ENCODE data around the gene GLT1D1. TPM values are rescaled to one million over a fixed set of nuclear protein-coding genes. Genes with fewer than 3 reads are reported as not detected.

GLT1D1 gene
- total and polyA plus RNA-seq, 2 of the 8 experiments (the other 6 are each of a cell fraction or from before 2014, with no cell fraction given): 1.5 to 3.6 TPM

DNA sequence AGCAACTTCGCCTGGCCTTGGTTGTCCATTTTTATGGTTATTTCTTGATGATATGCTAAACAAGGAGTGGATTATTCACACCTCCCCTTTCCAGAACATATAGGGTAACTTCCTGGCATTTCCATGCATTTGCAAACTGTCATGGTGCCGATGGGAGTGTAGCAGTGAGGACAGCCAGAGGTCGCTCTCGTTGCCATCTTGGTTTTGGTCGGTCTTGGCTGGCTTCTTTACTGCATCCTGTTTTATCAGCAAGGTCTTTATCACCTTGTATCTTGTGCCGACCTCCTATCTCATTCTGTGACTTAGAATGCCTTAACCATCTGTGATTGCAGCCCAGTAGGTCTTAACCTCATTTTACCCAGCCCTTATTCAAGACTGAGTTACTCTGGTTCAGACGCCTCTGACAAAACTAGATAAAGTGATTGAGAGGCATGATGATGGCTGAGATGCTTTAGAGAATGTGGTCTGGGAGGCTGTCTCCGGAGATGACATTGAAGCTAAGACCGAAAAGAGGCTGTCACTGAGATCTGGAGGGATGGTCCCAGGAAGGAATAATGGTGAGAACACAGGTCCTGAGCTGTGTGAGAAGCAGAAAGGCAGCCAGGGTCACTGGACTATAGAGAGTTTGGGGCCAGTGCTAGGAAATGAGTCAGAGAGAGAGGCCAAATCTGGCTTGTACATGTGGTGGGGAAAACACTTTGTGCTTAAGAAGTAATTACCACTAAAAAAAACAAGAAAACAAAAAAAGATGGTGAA is 2.9 kb downstream of the GLT1D1 start (continued):
- TF ChIP-seq, protein P1, sequence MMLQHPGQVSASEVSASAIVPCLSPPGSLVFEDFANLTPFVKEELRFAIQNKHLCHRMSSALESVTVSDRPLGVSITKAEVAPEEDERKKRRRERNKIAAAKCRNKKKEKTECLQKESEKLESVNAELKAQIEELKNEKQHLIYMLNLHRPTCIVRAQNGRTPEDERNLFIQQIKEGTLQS (IDR thresholded peaks at IDR 0.05; ENCODE audit: insufficient read depth, low read depth, low read length): no peak
- no peak for TF ChIP-seq FOSL1 (IDR thresholded peaks at IDR 0.05; ENCODE audit: insufficient read depth, low read depth, low read length)
- TF ChIP-seq CBX8 (IDR thresholded peaks at IDR 0.05; ENCODE audit: borderline replicate concordance, low read depth, low read length): no peak
- TF ChIP-seq TAF1 (IDR thresholded peaks at IDR 0.05; ENCODE audit: low read depth, low read length): no peak
- TF ChIP-seq HDAC2 (IDR thresholded peaks at IDR 0.05; ENCODE audit: borderline replicate concordance in 1 of 2, low read depth in 2 of 2, low read length in 2 of 2): no peak
- no peak for TF ChIP-seq KDM5A (IDR thresholded peaks at IDR 0.05; ENCODE audit: low read length)
- TF ChIP-seq, protein P2, sequence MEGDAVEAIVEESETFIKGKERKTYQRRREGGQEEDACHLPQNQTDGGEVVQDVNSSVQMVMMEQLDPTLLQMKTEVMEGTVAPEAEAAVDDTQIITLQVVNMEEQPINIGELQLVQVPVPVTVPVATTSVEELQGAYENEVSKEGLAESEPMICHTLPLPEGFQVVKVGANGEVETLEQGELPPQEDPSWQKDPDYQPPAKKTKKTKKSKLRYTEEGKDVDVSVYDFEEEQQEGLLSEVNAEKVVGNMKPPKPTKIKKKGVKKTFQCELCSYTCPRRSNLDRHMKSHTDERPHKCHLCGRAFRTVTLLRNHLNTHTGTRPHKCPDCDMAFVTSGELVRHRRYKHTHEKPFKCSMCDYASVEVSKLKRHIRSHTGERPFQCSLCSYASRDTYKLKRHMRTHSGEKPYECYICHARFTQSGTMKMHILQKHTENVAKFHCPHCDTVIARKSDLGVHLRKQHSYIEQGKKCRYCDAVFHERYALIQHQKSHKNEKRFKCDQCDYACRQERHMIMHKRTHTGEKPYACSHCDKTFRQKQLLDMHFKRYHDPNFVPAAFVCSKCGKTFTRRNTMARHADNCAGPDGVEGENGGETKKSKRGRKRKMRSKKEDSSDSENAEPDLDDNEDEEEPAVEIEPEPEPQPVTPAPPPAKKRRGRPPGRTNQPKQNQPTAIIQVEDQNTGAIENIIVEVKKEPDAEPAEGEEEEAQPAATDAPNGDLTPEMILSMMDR (IDR thresholded peaks at IDR 0.05; ENCODE audit: control extremely low read depth in 1 of 3, insufficient read depth in 1 of 3, low read depth in 1 of 3, low read length in 3 of 3): no peak

Data from H1 (cell line).